Uterus (tissue), 2 donors: ENCODE results near the gene PFKFB4.

ENCODE experiments used
- CTCF ChIP-seq, 4 experiments: fragments of 200-600 bp in 2 of 4; fragments of 450-650 bp in 2 of 4; sonication (generic) in 2 of 4; IDR thresholded peaks; one replicate each; pipeline ENCODE4 v1.5.1; 2016 to 2019; ENCODE audit warnings: antibody characterized with exemption in 4 of 4, mild to moderate bottlenecking in 2 of 4, moderate library complexity in 1 of 4
- POLR2A ChIP-seq, 2 donors: fragments of 450-650 bp; IDR thresholded peaks; one replicate each; pipeline ENCODE4 v1.6.1; 2016; ENCODE audit warnings: antibody characterized with exemption in 2 of 2, mild to moderate bottlenecking in 1 of 2, moderate library complexity in 1 of 2

- TF ChIP-seq CTCF (IDR thresholded peaks at IDR 0.05), result no peak
- no peak for TF ChIP-seq POLR2A (IDR thresholded peaks at IDR 0.05)
Measured at GRCh38 chr3:48543271-48543866, 13.2 kb downstream of the PFKFB4 start.
